AG04449 (cell line): ENCODE results near the gene COL5A1.

Experiments used
- CTCF ChIA-PET: fragments of 350-600 bp; formaldehyde crosslinking; extraction: SDS; loops from one replicate; lab custom pipeline; 2021; ENCODE audit warnings: antibody characterized with exemption; lab: Yijun Ruan, JAX
- POLR2A ChIA-PET: fragments of 400-600, 350-600 bp; formaldehyde crosslinking; extraction: SDS; loops from one replicate; lab custom pipeline; 2020; ENCODE audit warnings: antibody characterized with exemption, inconsistent platforms; lab: Yijun Ruan, JAX
- DNase-seq: peaks from one replicate; pipeline ENCODE4 v3.0.0-alpha.2; 2010; ENCODE audit warnings: low read depth, low spot score
- H3K4me3 ChIP-seq: 2 replicates; pipeline ENCODE4 v1.5.1; 2011; ENCODE audit warnings: low read depth, mild to moderate bottlenecking, control low read depth, low read length
- TF ChIP-seq, protein P1 (sequence below): IDR thresholded peaks from one replicate; pipeline ENCODE4 v1.5.1; 2011; ENCODE audit warnings: mild to moderate bottlenecking, moderate library complexity, low read length, control low read depth, inconsistent platforms; ENCODE audit not compliant: insufficient read depth; ENCODE audit errors: missing control alignments

Gene COL5A1

DNA sequence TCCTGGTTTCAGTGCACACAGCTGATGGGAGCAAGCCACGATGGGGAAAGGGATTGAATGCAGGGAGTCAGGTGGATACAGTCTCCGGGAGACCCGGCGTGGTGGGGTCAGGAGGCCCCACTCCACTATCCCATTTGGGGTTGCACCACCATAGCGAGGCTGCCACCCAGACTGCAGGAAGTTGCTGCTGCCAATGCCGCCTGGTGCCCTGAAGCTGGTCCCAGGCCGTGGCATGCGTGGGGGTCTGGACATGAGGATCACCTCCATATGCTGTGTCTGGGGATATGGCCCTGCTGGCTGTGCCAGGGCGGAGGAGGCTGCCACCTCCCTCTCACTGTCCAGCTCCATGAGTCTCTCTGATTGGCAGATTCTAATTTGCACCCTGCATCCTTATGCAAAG is 45.3 kb downstream of the COL5A1 start:
- TF ChIP-seq, protein P1, sequence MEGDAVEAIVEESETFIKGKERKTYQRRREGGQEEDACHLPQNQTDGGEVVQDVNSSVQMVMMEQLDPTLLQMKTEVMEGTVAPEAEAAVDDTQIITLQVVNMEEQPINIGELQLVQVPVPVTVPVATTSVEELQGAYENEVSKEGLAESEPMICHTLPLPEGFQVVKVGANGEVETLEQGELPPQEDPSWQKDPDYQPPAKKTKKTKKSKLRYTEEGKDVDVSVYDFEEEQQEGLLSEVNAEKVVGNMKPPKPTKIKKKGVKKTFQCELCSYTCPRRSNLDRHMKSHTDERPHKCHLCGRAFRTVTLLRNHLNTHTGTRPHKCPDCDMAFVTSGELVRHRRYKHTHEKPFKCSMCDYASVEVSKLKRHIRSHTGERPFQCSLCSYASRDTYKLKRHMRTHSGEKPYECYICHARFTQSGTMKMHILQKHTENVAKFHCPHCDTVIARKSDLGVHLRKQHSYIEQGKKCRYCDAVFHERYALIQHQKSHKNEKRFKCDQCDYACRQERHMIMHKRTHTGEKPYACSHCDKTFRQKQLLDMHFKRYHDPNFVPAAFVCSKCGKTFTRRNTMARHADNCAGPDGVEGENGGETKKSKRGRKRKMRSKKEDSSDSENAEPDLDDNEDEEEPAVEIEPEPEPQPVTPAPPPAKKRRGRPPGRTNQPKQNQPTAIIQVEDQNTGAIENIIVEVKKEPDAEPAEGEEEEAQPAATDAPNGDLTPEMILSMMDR, result no peak
- ChIA-PET POLR2A (no interaction called here), CTCF (interaction anchor here (0.9 to 5.0 kb wide), 6 partner anchors 8 to 237 kb away, joined by 3 to 27 read pairs (median 10); no protein-coding TSS in a partner anchor)
- H3K4me3 ChIP-seq, result no peak overlapping the region
- no peak for DNase-seq

DNA sequence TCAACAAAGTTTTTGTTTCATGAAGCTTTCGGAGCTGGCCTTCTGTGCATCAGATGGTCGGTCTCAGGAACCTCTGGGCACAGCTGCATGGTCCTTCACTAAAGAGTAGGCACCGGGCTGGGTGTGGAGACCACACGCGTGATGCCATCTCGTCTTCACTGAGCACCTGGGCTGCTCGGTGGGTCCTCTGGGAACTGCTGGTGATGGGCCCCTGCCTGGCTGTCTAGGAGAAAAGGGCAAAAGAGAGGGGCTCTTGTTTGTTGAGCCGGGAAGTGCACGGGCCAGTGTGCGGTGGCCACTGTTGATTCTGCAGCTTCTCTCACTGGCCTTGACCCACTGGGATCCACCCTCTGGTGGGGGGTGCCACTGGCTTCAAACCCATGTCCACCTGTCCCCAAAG is 46.0 kb downstream of the COL5A1 start:
- ChIA-PET POLR2A (no interaction called here), CTCF (interaction anchor here (0.9 to 5.0 kb wide), 7 partner anchors 9 to 238 kb away, joined by 3 to 27 read pairs (median 7); no protein-coding TSS in a partner anchor)
- no peak for DNase-seq

DNA sequence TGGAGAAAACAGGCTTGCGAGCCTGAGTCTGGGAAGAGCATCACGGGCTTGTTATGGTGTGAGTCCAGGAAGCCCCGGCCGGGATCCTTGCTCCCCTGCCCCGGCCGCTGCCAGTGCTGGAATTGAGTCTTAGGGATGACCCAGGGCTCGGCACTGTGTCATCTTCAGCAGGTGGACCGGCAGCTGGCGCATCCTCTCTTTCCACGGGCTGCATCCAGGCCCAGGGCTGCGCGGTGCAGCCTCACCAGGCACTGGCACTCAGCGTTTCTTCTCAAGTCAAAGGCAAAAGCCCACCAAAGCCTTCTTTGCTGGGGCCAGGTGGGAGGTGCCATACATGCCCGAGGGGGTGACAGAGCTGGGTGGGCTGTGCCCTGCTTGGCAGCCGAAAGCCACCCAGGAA is 46.6 kb downstream of the COL5A1 start:
- CTCF ChIA-PET, result interaction anchor here (1.3 to 5.0 kb wide), 8 partner anchors 9 to 239 kb away, joined by 3 to 31 read pairs (median 10); no protein-coding TSS in a partner anchor
- DNase-seq, result no peak
- POLR2A ChIA-PET, result interaction anchor here (0.6 to 1.6 kb wide), 2 partner anchors 18 to 26 kb away, joined by 3 to 8 read pairs; no protein-coding TSS in a partner anchor
- TF ChIP-seq, protein P1, result no peak
- no peak overlapping the region for H3K4me3 ChIP-seq

More for the DNA sequence above, 46.0 kb downstream of the COL5A1 start:
- H3K4me3 ChIP-seq, result no peak overlapping the region
- TF ChIP-seq, protein P1, result no peak

DNA sequence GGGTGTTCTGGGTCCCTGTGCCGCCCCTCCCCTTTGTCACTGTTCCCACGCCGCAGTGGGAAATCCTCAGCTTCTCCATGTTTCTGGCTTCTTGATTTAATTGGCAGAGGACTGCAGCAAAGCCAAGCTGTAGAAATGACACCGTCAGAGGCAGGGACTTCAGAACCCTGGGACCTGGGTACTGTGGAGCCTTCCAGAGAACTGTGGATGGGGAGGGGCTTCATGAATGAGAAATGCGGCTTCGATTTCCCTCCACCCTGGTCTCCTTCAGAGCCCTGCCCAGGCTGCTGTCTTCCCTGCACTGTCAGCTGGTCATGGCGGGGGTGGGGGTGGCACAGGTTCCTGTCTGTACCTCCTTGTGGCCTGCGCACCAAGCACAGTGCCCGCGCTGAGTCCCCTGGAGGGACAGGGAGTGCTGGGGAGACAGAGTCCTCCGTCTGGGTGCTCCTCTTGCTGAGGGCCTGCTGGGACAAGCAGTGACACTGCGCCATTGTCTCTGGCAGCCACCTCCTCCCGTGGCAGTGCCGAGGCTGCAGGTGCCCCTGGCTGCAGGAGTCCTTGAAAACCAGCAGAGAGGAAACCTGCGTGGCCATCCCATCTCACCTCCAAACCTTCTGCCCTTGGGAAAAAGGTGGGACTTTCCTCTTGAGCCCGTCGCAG is 47.2 kb downstream of the COL5A1 start:
- ChIA-PET CTCF (interaction anchor here (0.7 to 5.0 kb wide), 17 partner anchors 8 to 239 kb away, joined by 3 to 31 read pairs (median 7); no protein-coding TSS in a partner anchor), POLR2A (interaction anchor here (0.6 to 1.6 kb wide), 2 partner anchors 17 to 26 kb away, joined by 3 to 8 read pairs; no protein-coding TSS in a partner anchor)
- TF ChIP-seq, protein P1, result no peak
- H3K4me3 ChIP-seq, result no peak overlapping the region
- DNase-seq, result no peak

DNA sequence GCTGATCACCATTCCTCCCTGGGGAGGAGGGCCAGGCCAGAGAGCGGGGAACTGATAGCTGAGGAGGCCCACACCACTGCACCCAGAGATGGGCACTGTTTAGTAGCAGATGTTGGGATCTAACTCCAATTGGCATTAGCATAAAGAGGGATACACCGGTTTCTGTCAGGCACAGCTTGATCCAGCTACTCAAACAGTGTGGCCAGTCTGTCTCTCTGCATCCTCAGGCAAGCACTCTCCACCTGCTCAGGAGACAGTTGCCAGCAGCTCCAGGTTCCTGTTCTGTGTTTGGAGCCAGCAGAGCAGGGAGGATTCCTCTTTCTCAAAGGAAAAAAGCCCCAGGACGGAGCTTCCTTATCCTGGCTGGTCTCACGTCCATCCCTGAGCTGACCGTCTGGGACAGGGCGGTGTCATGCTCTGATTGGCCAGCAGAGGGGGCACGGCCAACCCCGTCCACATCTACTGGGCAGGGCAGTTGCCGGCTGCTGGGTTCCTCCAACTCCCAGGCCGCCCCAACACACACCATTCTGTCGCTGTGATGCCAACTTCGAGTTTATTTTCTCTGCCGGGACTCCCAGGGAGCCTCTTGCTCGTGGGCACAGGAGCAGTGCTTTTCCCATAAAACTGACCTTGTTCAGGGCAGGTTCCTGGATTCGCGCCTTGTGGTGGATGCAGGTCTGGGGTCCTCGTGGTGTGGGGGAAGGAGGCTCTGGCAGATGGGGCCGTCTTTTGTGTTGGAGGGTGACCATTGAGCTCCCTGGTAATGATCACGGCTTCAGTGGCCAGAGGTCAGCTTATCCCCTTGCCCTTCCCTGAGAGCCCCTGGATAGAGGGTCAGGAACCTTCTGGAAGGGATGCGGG is 47.9 kb downstream of the COL5A1 start:
- TF ChIP-seq, protein P1, result peak; percentile 93
- POLR2A ChIA-PET, result interaction anchor here (1.6 kb wide), 1 partner anchor 27 kb away, joined by 8 read pairs; no protein-coding TSS in a partner anchor
- no peak for DNase-seq

DNA sequence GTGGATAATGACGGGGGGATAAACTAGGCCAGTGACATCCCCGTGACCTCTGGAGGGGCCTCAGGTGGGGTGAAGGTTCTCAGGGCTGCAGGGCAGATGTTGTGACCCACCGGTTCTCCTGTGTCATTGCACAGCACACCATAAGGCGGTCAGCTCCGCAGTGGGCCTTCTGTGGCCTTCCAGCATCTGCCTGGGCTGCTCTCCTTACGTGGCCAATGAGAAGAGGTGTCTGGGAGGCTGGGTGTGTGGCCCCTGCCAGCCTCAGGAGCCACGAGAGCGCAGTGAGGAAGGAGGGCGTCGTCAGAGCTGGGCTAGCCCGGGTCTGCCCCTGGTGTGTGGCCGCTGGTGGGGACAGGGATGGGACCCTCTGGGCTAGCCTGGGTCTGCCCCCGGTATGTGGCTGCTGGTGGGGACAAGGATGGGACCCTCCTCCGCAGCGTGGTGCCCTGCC is 48.7 kb downstream of the COL5A1 start:
- ChIA-PET CTCF (interaction anchor here (0.9 to 5.0 kb wide), 17 partner anchors 7 to 241 kb away, joined by 3 to 31 read pairs (median 7); no protein-coding TSS in a partner anchor), POLR2A (no interaction called here)
- TF ChIP-seq, protein P1, result no peak
- no peak for DNase-seq
- no peak overlapping the region for H3K4me3 ChIP-seq

More for the DNA sequence above, 47.9 kb downstream of the COL5A1 start:
- CTCF ChIA-PET, result interaction anchor here (0.7 to 5.0 kb wide), 21 partner anchors 8 to 240 kb away, joined by 3 to 31 read pairs (median 4); no protein-coding TSS in a partner anchor
- no peak overlapping the region for H3K4me3 ChIP-seq
